ENCODE results near the gene SERPINA4.

DNA sequence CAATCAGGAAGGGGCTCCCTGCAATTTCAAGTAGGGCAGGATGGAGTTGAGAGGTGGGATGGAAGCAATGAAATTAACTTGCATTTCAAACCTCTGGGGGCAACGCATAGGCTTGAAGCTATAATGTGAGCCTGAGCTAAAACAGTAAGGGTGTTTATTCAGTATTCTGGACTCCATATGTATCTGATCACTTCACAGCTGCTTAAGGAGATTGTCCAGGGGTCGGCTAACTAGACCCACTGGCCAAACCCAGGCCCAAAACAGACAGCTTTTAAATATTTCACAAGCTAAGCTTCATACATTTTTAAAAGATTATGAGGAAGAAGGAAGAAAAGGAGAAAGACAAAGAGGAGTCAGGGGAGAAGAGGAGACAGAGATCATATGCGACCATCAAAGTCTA, 44.1 kb downstream of the SERPINA4 start:
- TF ChIP-seq POLR2A (IDR thresholded peaks at IDR 0.05; ENCODE audit: low read depth, low read length) = no peak
- no peak for TF ChIP-seq CTCF (IDR thresholded peaks at IDR 0.05; ENCODE audit: extremely low read depth in 1 of 2, insufficient read depth in 1 of 2, low read depth in 1 of 2, low read length in 2 of 2)
- TF ChIP-seq EZH2 (IDR thresholded peaks at IDR 0.05; ENCODE audit: borderline replicate concordance, low read depth, low read length, severe bottlenecking) = no peak
- no peak for TF ChIP-seq MYC (IDR thresholded peaks at IDR 0.05; ENCODE audit: low read depth, low read length)
- no peak for TF ChIP-seq JUN (IDR thresholded peaks at IDR 0.05; ENCODE audit: borderline replicate concordance, insufficient read depth, insufficient read length, low read depth)
- no peak for TF ChIP-seq POLR2AphosphoS5 (IDR thresholded peaks at IDR 0.05; ENCODE audit: insufficient read depth, low read depth, low read length)

All from endothelial cell of umbilical vein (primary cell).